ENCODE data around the gene KLHL35.
A peak's percentile ranks its signal among the peaks of the same experiment; 100 is the strongest.

KLHL35 gene

DNA sequence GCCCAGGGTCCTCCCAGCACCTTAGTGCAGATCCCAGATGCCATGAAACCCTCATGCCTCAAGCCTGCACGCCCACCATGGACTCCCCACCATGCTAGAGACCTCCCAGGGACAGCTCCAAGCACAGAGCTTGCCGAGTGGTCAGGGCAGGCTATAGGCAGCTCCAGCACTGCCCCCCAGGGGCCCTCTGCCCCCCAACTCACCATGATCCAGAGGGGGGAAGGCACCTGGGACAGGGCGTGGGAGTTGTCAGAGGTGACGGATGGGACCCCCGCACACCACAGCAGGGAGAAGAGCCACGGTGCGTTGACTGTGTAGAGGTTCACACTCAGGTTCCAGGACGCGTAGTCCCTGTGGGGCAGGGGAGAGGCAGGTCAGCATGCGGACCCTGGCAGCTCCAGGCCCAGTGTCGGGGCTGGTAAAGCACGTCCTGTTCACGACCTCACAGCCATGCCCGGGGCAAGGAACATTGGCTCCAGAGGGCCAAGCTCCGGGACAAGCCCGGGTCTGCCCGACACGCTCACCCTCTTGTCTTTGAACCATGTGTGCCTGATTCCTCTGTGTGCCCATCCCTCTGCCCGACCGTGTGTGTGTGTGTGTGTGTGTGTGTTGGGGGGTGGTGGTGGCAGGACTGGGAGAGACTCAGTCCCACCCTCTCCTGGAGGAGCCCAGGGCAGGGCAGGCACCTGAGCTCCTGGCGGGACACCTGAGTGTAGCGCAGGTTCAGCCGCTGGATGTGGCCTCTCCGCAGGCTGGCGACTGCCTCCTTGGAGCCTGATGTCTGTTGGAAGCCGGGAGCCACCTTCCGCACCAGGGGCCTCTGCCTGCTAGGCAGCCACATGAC is 8.2 kb upstream of the KLHL35 start:
- no peak for DNase-seq

DNA sequence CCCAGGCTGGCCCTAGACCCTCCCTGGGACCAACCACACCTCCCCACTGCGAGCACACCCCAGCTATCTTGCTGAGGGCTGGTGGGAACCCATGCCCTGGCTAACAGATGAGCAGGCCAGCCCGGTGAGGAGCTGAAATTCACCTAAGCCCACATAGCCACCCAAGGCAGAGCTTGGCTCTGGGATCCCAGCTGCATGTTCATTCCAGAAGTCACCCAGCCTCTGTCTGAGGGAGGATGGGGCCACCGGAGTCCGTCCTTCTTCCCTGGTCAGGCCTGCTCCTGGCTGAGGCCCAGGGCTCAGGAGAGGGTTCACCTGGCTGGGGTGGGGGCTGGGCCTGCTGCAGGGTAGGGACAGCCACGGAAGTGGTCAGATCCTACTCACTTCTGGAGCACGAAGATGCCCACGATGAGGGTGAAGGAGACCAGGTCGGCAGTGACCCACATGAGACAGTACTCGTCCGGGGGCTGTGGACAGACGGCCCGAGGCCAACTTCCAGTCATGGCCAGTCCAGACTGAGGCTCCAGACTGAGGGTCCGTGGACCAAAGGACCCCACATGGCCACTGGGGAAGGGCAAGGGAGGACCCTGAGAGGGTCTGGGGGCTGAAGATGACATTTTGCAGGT is 6.6 kb upstream of the KLHL35 start:
- no peak for DNase-seq

DNA sequence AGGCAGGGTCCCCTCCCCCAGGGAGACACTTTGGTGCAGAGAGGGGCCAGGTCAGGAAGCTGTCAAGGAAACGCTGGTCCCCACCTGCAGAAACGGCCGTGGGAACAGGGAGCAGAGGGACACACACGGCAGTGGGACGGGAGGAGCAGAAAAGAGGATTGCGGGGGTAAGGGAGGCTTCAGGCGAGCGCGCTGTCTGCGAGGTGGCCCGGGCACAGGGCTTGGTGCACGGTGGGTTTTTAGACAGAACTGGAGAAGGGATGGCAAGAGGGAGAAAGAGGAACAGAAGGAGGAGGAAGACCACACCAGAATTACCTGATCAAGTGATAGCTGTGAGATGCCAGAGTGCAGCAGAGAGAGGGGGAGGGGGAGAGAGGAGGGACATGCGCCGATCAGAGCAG is 6.0 kb upstream of the KLHL35 start:
- DNase-seq = no peak

DNA sequence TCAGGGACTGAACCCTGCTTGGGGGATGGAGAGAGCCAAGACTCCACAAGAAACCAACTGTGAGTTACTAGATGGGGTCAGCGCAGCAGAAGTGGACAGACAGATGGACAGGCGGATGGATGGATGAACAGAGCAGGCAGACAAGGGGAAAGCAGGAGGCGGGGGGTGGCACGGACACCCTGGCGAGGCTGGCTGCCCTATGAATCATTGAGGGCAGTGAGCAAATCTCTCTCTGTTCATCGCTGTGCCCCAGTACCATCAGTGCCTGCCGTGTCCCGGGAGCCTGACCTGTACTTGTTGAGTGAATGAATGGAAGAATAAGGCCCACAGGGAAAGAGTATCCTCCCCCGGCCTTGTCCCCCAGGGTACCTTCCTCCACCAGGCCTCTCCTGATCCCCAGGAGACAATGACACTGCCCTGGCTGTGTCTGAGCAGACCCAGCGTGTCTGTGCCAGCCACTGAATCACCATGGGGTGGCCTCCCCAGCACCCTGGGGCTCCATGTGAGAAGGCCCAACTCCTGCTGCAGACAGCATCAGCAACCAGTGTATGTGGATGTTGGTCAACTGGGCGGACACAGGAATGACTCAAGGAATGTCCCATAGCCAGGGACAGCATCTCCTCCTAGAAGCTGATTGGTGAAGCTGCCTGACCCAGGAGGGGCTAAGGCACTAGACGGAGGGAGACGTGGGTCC is 5.1 kb upstream of the KLHL35 start:
- DNase-seq = no peak

DNA sequence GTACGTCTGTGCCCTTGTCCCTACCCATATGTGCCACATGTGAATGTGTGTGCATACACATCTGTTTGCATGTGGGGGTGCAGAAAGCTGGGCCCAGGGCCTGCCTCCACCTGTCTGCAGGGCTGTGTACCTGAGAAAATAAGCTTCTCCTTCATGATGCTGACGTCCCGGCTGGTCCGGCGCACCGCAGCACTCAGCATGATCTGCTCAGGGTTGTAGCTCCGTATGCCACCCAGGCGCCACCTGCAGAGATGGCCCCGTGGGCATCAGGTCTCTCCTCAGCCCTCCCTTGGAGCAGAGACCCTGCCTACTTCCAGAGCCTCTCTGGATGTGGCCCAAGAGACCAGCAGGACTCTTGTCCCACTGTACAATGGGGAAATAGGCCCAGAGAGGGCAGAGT is 3.8 kb upstream of the KLHL35 start:
- no peak for DNase-seq

DNA sequence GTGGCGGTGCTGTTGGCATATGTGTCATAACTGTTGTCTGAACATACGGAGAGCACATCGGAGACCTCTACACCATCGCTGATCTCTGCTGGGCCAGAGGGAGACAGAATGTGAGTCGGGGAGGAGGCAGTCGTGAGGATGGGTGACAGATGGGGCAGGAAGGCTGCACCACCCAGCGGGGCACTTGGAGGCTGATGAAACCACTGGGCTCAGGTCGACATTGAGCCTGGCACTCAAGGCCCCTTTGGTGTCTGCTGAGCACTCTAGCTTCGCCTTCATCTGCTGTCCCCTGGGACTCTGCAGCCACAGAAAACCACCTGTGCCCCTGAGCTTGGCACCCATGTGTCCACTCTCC is 2.5 kb upstream of the KLHL35 start:
- DNase-seq = no peak

DNA sequence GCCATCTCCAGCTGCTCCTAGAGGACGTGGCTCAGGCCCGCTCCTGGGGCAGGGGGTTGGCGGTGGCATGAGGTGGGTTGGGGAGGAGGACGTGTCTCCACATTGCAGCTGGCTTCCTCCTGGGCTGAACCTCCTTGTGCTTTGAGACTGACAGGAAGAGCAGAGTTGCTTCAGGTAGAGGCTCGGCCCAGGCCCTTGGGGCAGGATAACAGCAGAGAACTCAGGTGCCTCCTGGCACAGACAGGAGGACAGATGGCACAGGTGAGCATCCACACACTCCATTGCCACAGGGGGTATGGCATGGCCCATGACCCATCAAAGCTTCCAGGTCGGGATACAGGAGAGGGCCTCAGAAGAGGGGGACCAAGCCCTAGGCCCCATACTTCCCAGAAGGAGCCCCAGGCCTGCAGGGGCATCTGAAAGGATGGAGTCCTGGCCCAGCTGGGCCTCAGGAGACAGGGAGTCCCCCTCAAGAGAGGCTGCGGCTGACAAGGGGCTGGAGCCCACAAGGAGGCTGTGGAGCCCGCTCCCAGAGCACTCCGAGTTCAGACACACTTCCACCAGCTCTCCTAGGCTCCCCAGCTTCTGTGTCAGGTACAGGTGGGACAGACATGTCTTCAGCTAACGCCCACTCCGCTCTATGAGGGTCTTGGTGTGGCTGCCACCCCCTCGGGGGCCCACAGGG is 2.0 kb upstream of the KLHL35 start:
- DNase-seq = no peak

DNA sequence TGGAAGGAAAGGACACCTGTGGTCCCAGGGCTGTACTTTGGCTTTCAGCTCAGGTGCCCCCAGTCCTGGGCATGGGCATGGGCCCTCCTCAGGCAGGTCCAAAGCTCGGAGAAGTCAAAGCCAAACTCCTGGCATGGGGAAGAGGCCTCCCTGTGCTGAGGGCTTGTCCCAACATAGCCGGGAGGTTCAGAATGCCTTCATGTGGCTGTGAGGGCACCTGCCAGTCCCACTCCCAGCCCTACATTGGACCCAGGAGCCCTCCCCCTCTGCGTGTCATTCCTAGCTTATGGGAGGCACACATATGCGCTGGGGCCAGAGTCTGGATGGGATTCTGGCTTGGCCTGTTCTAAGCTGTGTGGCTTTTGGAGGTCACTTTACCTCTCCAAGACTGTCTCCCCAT is 1.0 kb upstream of the KLHL35 start:
- no peak for DNase-seq

DNA sequence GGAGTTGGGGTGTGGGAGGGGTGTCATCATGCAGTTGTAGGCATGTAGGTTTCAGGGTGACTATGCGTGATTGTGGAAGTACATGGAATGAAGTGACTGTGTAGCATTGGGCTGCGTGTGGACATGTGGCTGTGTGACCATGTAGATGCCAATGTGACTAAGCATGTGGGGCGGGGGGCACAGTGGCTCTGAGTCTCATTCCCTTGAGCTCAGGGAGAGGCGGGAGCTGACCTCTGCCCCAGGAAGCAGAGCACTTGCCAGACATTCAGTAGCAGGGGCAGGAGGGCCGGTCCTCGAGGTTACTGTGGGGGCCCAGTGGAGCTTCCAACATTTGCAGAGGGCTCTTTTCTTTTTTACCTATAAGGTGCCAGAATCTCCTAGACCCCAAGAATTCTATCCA is 440 bp upstream of the KLHL35 start:
- no peak for DNase-seq

DNA sequence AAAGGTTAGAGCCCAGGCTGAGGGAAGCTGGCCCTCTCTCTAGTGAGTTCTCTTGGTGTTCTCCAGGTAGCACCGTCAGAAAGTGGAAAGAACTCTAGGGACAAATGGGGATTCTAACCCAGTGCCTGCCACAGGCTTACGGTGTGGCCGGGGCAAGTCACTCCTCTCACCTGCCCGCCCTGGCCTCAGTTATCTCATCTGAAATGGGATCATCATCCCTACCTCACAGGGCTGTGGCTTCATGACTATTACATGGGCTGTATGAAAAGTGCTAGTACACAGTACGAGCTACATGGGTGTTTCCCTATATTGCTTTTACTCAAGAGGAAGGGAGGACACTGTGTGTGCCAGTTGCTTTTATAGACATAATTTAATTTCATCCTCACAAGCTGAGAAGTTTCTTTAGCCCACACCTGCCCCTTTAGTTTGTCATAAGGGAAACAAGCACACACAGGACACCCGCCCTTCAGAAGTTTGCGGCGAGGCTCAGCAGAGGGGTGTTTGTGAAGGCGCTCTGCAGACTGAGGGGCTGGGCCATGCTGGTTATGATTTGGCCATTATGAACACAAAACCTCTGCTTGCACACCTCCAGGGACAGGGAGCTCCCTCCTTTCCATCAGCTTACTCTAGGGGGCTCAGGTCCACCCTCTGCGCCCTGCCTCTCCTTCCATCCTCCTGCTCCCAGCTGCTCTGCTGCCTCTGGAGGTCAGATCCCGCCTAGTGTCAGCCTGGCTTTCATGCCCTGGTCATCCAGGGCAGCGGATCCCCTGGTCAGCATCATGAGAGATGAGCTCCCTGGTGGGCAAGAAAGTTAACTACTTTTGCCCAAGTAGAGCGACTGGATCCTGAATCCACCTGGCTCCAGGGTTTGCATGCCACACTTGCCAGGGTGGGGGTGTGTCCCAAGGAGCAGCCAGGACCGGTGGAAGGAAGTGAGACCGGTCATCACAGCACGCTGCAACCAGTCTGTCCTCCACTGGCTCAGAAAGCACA is 1.2 kb downstream of the KLHL35 start:
- DNase-seq = no peak

DNA sequence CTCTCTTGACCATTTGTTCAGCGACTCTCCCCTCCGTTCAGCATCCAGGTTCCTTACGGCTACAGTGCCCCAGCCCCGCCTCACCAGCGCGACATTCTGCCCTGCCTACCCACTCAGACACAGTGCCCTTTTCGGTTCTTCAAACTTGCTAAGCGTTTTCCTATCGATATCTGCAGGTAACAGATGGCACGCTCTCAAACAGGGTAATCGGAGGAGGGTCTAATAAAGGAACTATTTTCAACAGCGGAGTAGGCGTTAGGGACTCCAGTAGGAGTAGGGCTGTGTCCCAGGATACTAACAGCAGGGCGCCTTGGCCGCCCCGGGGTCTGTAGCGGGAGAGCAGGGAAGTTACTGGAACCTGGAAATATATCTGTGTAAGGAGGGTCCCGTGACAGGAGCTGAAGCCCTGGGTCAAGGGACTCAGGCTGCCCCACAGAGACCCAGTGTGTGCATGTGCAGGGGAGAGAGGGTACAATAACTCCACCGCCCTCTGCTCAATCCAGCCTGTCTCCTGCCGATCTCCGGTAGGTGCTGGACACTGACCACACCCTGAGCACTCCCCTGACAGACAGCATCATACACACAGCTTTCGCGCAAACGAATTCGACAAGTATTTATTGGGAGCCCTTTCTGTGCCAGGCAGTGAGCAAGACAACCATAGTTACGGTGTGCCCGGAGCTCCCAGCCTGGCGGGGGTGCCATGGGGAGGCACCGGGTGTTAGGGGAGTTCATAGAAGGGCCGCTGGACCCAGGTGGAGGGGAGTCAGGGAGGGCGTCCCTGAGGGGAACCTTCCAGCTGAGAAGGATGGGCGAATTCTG is 2.1 kb downstream of the KLHL35 start:
- no peak for DNase-seq

DNA sequence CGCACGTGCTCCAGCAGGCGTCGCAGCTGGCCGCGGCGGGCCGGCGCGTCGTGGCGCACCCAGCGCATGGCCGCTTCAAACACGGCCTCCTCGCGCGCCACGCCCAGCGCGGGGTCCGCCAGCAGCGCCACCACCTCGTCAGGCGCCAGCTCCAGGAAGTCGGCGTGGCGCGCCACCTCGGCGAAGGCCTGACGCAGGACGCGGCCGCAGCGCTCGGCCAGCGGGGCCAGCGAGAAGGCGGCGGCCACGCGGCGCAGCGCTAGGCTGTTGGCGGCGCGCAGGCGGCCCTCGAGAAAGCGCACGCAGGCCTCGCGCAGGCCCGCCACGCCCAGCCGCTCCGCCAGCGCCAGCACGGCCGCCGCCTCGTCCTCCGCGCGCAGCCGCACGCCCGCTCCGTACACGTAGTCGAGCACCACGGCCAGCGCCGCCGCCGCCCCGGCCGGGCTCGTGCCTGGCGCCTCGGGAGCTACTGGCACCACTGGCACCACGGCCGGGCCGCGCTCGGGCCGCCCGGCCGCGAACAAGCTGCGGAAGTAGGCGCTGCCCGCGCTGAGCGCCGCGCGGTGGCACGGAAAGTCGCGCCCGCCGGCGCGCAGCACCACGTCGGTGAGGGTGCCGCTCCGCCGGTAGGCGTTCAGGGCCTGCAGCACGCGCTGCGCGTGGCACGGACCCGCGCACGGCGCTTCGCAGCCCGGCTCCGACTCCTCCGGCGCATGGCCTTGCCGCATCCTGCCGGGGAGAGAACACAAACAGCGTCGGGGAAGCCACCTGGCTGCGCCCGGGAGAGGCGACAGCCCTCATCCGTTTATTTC is 2.9 kb downstream of the KLHL35 start:
- peak; percentile 68 for DNase-seq

DNA sequence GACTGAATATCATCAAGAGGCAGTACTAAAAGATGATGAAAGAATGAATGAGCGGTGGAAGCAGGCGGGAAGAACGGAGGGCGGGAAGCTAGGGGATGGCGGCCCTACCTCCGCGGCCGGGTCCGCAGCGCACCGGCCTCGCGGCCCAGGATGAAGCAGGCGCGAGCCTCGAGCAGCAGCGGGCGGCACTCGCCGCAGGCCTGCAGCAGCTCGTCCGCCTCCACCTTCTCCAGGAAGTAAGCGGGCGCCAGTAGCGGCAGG is 3.4 kb downstream of the KLHL35 start:
- no peak for DNase-seq

DNA sequence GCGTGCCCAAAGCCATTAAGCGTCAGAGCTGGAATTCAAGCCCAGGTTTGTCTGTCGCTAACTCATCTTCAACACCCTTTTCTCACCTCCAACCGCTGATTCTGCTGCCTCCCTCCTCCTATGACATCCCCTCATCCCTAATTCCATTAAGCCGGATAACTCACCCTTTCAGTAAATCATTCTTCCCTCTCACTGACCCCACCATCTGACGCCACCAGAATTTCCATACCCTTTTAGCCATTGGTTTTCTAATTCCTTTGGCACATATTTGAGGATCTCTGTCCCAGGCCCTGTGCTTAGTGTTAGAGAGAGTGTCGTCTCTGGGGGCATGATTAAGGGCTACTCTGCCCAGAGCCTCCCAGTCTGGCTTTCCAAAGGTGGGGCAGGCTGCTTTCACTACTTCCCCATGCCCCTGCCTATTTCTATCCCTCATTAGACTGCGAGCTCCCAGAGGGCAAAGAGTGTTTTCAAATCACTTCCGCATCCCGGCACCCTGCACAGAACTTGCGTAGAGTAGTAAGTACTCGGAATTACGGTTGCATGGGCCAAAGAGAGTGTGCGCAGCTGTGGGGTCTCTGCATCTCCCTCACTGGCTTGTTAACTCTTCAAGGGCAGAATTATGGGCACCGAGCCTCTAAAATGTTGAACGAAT is 3.9 kb downstream of the KLHL35 start:
- no peak for DNase-seq

DNA sequence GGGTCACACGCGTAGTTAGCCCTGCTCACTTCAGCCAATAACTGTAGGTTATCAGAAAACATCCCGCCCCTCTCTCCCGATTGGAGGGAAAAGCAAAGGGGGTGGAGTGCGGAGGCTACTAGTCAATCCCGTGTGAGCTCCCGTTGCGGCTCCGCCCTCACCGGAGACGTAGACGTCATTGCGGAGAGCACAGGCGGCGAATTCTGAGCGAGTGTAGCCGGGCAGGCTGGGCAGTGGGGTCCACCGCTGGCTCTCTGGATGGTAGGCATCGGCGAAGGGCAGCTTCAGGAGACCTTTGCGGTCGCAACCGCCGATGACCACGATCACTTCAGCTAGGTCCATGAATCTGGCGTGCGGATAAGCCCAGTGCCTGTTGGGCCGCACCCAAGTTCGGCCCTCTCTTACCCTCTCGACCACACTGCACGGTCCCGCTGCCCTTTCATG is 4.7 kb downstream of the KLHL35 start:
- peak; percentile 66 for DNase-seq

DNA sequence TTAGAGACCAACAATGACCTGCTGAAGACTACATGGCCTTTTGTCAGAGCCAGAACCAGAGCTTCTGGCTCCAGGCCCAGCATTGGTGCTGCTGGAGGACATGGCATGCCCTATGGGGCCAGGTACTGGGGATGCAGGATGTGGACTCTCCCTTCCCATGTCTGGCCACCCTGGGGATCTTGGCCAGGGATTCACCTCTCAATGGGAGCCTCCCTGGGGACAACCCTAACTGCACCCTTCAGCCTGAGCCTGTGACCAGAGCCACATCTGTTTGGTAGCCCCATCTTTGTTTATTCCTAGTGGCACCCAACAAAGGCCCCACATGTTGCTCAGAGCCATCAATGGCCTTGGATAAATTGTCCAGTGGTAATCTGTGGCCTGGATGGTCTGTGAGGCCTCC is 5.8 kb downstream of the KLHL35 start:
- DNase-seq = no peak

DNA sequence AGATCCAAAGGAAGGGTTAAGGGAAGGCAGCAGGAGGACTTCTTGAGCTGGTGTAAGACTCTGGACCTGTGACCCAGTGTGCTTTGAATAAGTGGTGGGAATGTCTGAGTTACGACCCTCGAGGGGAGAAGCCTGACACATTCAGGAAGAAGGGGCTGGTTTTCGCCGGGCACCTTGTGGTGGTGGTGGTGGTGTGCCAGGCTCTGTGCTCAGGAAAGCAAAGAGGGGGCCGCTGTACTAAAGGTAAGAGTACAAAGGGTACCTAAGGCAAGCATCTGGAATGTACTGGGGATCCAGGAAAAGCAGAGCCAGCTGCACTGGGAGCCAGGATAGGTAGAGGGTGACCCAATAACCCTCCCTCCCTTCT is 6.3 kb downstream of the KLHL35 start:
- DNase-seq = no peak

DNA sequence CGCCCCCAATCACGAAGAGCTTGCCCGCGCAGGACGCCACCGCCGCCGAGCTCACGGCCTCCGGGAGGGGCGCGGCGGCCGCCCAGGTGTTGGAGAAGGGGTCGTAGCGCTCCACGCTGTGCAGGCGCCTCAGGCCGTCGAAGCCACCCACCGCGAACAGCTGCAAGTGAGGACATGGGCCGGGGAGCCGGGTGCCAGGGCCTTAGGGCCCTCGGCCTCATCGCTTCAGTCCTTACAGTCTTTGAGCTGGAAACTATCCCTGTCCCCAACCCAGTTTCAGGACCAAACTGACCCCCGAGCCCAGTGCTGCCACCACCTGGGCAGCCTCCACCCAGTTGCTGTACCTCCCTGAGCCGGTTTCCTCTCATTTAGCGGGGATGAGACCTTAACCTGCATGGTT is 7.6 kb downstream of the KLHL35 start:
- no peak for DNase-seq

DNA sequence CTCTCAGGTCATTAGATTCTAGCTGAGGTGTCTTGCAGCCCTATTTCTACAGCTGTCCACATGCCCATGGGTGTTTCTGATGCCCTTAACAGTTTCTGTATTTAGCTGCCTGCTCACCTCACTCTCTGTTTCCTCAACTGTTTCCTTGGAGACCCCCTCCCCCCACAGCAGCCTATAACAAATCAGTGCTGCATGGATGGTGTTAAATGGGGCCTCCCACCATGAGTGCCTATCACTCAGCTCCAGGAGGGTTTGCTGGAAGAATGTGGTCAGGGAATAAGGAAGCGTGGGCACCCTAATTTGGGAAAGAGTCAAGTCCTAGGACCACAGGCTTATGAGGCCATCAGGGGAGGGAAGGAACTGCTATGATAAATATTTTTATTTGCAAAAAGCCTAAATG is 8.6 kb downstream of the KLHL35 start:
- DNase-seq = no peak

DNA sequence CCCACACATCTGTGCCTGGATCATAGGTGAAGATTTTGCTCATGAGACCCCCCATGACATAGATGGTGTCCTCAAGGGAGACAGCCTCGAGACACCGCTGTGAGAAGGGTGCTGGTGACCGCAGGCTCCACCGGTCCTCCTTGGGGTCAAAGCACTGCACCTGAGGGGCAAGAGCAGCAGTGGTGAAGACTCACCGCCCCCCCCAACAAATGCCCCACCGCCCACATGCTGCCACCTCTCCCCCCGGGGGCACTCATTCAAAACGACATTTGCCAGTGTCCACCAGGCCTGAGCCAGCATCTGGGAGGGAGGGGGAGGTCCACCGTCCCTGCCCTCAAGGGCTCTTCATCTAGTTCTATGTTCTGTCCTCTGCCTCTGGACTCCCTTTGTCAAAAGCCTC is 9.3 kb downstream of the KLHL35 start:
- no peak for DNase-seq

All from inflammatory macrophage treated with lipopolysaccharide for 4 hours (primary cell).